CD4-positive, CD25-positive, alpha-beta regulatory T cell (primary cell): Measurements from ENCODE around the gene ZNF710. TPM values are rescaled to one million over a fixed set of nuclear protein-coding genes. Genes with fewer than 3 reads are reported as not detected.

Experiments
- ATAC-seq, 2 donors: fragments of 150-1000 bp; cut with Tn5 transposase; one replicate each; pipeline ENCODE4 v1.10.0; 2021; ENCODE audit warnings: low read depth in 2 of 2, moderate number of reproducible peaks in 2 of 2, moderate library complexity in 1 of 2
- DNase-seq, 3 donors: peaks; one replicate each; pipeline versions ENCODE4 v3.0.0 to v3.0.0-alpha.2; 2012 to 2022; ENCODE audit warnings: mixed read lengths in 1 of 3
- H3K27ac ChIP-seq: one replicate; pipeline ENCODE4 v1.7.0; 2013; ENCODE audit warnings: mild to moderate bottlenecking, low read length; ENCODE audit not compliant: insufficient read depth, poor library complexity, severe bottlenecking
- H3K27me3 ChIP-seq: one replicate; pipeline ENCODE4 v1.7.0; 2013; ENCODE audit warnings: low read length; ENCODE audit not compliant: control insufficient read depth, insufficient read depth
- H3K36me3 ChIP-seq: one replicate; pipeline ENCODE4 v1.7.0; 2013; ENCODE audit warnings: mild to moderate bottlenecking, low read length, moderate library complexity; ENCODE audit not compliant: control insufficient read depth, insufficient read depth
- H3K4me1 ChIP-seq: 2 replicates; pipeline ENCODE4 v1.7.0; 2013; ENCODE audit warnings: mild to moderate bottlenecking, low read length; ENCODE audit not compliant: insufficient read depth, control insufficient read depth, poor library complexity, severe bottlenecking
- H3K4me3 ChIP-seq: one replicate; pipeline ENCODE4 v1.7.0; 2013; ENCODE audit warnings: low read depth, mild to moderate bottlenecking, low read length, moderate library complexity
- H3K9me3 ChIP-seq, 2 experiments: 1 replicate in 1 of 2; 2 replicates in 1 of 2; pipeline ENCODE4 v1.7.0; 2013; ENCODE audit warnings: low read length in 2 of 2, mild to moderate bottlenecking in 1 of 2, moderate library complexity in 1 of 2; ENCODE audit not compliant: control insufficient read depth in 2 of 2
- H3K27ac Mint-ChIP-seq, 3 donors: one replicate each; pipeline ENCODE4 v1.8.0; 2020 to 2022; ENCODE audit warnings: mild to moderate bottlenecking in 3 of 3, mixed read lengths in 3 of 3, moderate library complexity in 2 of 3
- H3K27me3 Mint-ChIP-seq: one replicate; pipeline ENCODE4 v1.8.0; 2022; ENCODE audit warnings: mild to moderate bottlenecking, mixed read lengths
- H3K36me3 Mint-ChIP-seq: one replicate; pipeline ENCODE4 v1.8.0; 2020; ENCODE audit warnings: mixed read lengths
- H3K4me1 Mint-ChIP-seq, 4 donors: one replicate each; pipeline ENCODE4 v1.8.0; 2020 to 2022; ENCODE audit warnings: mixed read lengths in 4 of 4, mild to moderate bottlenecking in 1 of 4
- H3K4me3 Mint-ChIP-seq, 4 donors: one replicate each; pipeline ENCODE4 v1.8.0; 2020 to 2022; ENCODE audit warnings: mild to moderate bottlenecking in 4 of 4, mixed read lengths in 4 of 4, moderate library complexity in 3 of 4
- H3K9me3 Mint-ChIP-seq, 7 donors: one replicate each; pipeline ENCODE4 v1.8.0; 2020 to 2022; ENCODE audit warnings: mixed read lengths in 7 of 7, mild to moderate bottlenecking in 3 of 7, moderate library complexity in 2 of 7
- polyA plus RNA-seq, 4 donors: library from polyadenylated mRNA; unstranded; fragments of 300-500 nt; fragmentation: Illumina TruSeq; gene quantifications; one replicate each; pipeline ENCODE4 v1.2.3, GENCODE V29; 2021
- total RNA-seq: library from RNA; stranded (reverse); gene quantifications from one replicate; pipeline ENCODE4 v1.2.3, GENCODE V29; 2022

ZNF710 gene
- total and polyA plus RNA-seq, 5 donors from 2014 or later: 0.88 to 16.3 (median 2.1) TPM

- H3K4me3 Mint-ChIP-seq: peak overlapping the region; percentile 66 to 91 (median 85)
- H3K36me3 Mint-ChIP-seq: no peaks in the 10 kb centered on the region
- H3K4me1 Mint-ChIP-seq: peaks cover 11 to 82% (median 49%) of the 10 kb centered on the region in 4 donors
- no peaks in the 10 kb centered on the region for H3K9me3 ChIP-seq
- peak overlapping the region; percentile 96 for H3K27ac ChIP-seq
- peak overlapping the region; percentile 80 for H3K4me3 ChIP-seq
- H3K27me3 ChIP-seq: no peaks in the 10 kb centered on the region
- H3K4me1 ChIP-seq: peaks cover 70% of the 10 kb centered on the region
- peak in 2 of 3 donors; percentile 57 to 84 for DNase-seq
- H3K36me3 ChIP-seq: no peaks in the 10 kb centered on the region
- ATAC-seq: peak; percentile 26 to 35
- peaks cover 0 to 4% (median 0%) of the 10 kb centered on the region in 7 donors for H3K9me3 Mint-ChIP-seq
- H3K27ac Mint-ChIP-seq: peak overlapping the region; percentile 98 to 99 (median 99)
- H3K27me3 Mint-ChIP-seq: peaks cover 8% of the 10 kb centered on the region
Measured at GRCh38 chr15:90099072-90099867, 98.1 kb downstream of the ZNF710 start.

DNA sequence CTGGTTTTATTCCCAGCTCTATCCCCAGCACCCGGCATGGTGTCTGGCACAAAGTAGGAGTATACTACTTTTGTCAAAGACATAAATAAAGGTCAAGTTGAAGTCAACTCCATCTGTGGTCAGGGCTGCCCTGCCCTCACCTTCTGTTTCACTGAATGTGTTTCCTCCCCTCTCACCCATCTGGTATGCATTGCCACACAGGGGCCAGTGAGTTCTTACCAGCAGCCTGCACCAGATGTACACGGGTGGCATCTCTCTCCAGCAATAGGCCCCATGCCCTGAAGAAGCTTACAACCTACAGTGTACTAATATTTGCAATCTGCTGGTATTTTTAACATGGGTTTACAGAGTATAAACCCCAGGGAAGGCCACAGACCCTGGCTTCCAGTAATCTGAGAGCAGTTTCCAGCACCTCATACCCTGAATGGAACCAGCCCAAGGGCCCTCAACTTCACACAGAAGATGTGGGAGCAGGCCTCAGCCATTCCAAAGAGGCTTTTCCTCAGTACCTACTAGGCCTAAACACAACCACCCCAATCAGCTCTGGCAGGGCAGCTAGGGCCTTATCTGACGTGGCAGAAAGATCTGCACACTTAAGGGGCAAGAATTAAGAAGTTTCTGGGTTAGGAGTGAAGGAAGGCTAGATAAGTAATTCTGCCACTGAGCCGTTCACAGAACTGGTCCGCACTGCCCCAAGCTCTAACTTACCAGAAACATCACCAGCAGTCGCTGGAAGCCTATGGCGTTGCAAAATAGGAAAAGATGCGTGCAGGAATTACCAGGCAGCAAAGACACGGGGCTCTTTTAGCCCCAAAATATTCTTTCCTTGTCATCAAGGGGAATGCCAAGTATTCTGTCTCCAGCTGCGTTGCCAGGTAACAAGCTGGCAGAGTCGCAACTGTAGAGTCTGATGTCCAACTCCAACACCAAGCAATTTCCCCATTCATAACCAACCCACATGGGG lies 99.0 kb downstream of the ZNF710 start:
- Histone ChIP-seq H3K9me3 (no peaks in the 10 kb centered on the region), H3K4me1 (peaks cover 68% of the 10 kb centered on the region), H3K27me3 (no peaks in the 10 kb centered on the region), H3K36me3 (no peaks in the 10 kb centered on the region), H3K4me3 (peak overlapping the region; percentile 54), H3K27ac (peak overlapping the region; percentile 96)
- DNase-seq (peak in 1 of 3 donors; percentile 55), ATAC-seq (no peak)
- H3K4me3 Mint-ChIP-seq: peak overlapping the region; percentile 79 to 91 (median 90)
- H3K36me3 Mint-ChIP-seq: no peaks in the 10 kb centered on the region
- H3K27ac Mint-ChIP-seq: peak overlapping the region; percentile 98 to 99 (median 99)
- H3K4me1 Mint-ChIP-seq: peaks cover 11 to 75% (median 47%) of the 10 kb centered on the region in 4 donors
- peaks cover 0 to 4% (median 0%) of the 10 kb centered on the region in 7 donors for H3K9me3 Mint-ChIP-seq
- peaks cover 8% of the 10 kb centered on the region for H3K27me3 Mint-ChIP-seq

- Histone ChIP-seq H3K27ac (peak overlapping the region; percentile 96), H3K9me3 (no peaks in the 10 kb centered on the region), H3K36me3 (no peaks in the 10 kb centered on the region), H3K4me1 (peaks cover 58% of the 10 kb centered on the region), H3K27me3 (no peaks in the 10 kb centered on the region), H3K4me3 (peak overlapping the region; percentile 54)
- H3K36me3 Mint-ChIP-seq: no peaks in the 10 kb centered on the region
- H3K4me3 Mint-ChIP-seq: peak overlapping the region; percentile 79 to 91 (median 90)
- ATAC-seq (no peak), DNase-seq (peak; percentile 16 to 60 (median 34))
- H3K27ac Mint-ChIP-seq: peak overlapping the region; percentile 98 to 99 (median 99)
- H3K4me1 Mint-ChIP-seq: peaks cover 11 to 65% (median 38%) of the 10 kb centered on the region in 4 donors
- peaks cover 8% of the 10 kb centered on the region for H3K27me3 Mint-ChIP-seq
- H3K9me3 Mint-ChIP-seq: peaks cover 0 to 4% (median 0%) of the 10 kb centered on the region in 7 donors
Measured at GRCh38 chr15:90101130-90101968, 100.2 kb downstream of the ZNF710 start.

DNA sequence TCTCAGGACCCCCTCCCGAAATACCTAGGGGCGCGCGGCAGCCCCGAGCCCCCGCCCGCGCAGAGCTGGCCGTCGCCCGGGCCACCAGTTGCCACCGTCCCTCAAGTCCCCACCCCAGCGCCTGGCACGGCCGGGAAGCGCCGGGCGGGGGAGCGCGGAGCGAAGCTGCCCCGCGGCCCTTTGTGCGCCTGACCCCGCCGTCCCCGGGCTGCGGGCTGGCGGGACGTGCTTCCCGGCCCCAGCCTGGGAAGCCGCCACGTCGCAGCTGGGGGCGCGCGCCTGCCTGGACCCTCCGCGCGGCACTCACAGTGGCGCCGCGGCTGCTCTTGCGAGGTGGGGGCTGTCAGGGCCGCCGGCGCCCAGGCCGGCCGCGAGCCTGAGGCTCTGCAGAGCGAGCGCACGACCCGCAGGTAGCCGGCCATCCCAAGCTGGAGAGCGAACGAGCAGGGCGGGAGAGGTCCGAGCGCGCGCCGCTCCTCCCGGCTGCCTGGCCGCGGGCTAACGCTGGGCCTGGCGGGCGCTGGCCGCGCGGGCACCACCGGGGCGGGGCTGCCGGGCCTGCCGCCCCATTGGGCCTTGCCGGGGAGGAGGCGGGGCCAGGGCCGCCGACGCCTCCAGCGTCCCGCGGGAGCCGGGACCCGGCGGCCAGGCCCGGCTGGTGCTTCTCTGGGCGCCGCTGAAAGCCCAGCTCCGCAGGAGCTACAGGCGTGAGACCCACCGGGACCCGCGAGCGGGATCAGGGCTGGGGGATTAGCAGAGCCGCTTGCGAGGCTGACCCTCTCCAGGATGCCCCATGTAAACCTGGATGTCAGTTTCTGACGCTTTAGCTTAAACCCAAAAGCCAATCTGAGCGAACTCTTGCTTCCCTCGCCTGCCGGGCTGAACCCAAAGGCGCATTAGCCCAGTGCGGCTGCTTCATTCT lies 101.1 kb downstream of the ZNF710 start, which contains the start of gene IDH2:
Gene IDH2, minus strand, starts transcription at position 500 of the 922 bp plus-strand sequence. Its CDS starts 78 bp downstream, at position 422.
- peaks cover 50% of the 10 kb centered on the region for H3K4me1 ChIP-seq
- H3K27ac Mint-ChIP-seq: peak within 1 kb of the TSS; percentile 98 to 99 (median 99)

DNA sequence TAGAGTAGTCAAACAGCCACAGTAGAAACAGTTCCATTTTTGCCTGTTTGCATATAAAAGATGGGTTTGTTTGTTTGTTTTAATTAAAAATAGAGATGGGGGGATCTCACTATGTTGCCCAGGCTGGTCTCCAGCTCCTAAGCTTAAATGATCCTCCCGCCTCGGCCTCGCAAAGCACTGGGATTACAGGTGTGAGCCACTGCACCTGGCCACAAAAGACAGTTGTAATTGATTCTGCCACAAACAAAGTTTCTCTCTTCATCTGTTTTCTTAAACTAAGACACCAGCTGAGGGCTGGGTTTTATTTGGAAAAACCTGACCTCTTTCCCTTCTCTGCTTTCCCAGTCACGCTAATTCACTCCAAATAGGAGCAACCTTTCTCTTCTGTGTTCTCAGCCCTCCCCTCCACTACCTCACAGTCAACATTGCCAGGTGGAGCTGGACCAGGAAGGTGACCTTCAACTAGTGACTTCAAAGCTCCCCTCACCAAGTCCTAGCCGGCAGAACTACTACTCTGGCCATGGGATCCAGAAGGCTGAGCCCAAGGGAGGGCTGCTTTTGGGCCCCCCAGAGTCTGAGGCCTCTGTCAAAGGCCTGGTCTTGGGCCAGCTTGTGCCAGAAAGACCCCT lies 102.7 kb downstream of the ZNF710 start:
- peak overlapping the region; percentile 82 to 86 (median 84) for H3K4me3 Mint-ChIP-seq
- peaks cover 0 to 4% (median 0%) of the 10 kb centered on the region in 7 donors for H3K9me3 Mint-ChIP-seq

More for the DNA sequence above, 101.1 kb downstream of the ZNF710 start, which contains the start of gene IDH2:
- Histone ChIP-seq H3K4me3 (peak within 1 kb of the TSS; percentile 74), H3K27ac (peak within 1 kb of the TSS; percentile 96), H3K36me3 (no peaks in the 10 kb centered on the region), H3K9me3 (no peaks in the 10 kb centered on the region), H3K27me3 (no peaks in the 10 kb centered on the region)
- Mint-ChIP-seq H3K4me1 (peaks cover 10 to 56% (median 33%) of the 10 kb centered on the region in 4 donors), H3K27me3 (peaks cover 8% of the 10 kb centered on the region), H3K36me3 (no peaks in the 10 kb centered on the region), H3K9me3 (peaks cover 0 to 4% (median 0%) of the 10 kb centered on the region in 7 donors), H3K4me3 (peak within 1 kb of the TSS; percentile 85 to 91 (median 90))
- DNase-seq (peak; percentile 65 to 81 (median 73)), ATAC-seq (peak; percentile 74 to 76)

GRCh38 chr15:90104551-90104950 lies 103.4 kb downstream of the ZNF710 start:
- Mint-ChIP-seq H3K4me3 (peak overlapping the region in 1 of 4 donors; percentile 85), H3K4me1 (peaks cover 0 to 33% (median 15%) of the 10 kb centered on the region in 4 donors), H3K27me3 (peaks cover 8% of the 10 kb centered on the region), H3K27ac (peak overlapping the region in 1 of 3 donors; percentile 7), H3K9me3 (peaks cover 0 to 4% (median 0%) of the 10 kb centered on the region in 7 donors), H3K36me3 (no peaks in the 10 kb centered on the region)
- Histone ChIP-seq H3K4me3 (no peak overlapping the region), H3K27me3 (no peaks in the 10 kb centered on the region), H3K36me3 (no peaks in the 10 kb centered on the region), H3K4me1 (peaks cover 27% of the 10 kb centered on the region), H3K9me3 (no peaks in the 10 kb centered on the region), H3K27ac (no peak overlapping the region)
- ATAC-seq: no peak
- no peak for DNase-seq

More for the DNA sequence above, 102.7 kb downstream of the ZNF710 start:
- H3K9me3 ChIP-seq: no peaks in the 10 kb centered on the region
- Mint-ChIP-seq H3K4me1 (peaks cover 4 to 40% (median 22%) of the 10 kb centered on the region in 4 donors), H3K27me3 (peaks cover 8% of the 10 kb centered on the region), H3K36me3 (no peaks in the 10 kb centered on the region), H3K27ac (peak overlapping the region in 2 of 3 donors; percentile 79 to 83)
- no peak for ATAC-seq
- no peaks in the 10 kb centered on the region for H3K27me3 ChIP-seq
- no peak overlapping the region for H3K27ac ChIP-seq
- H3K4me3 ChIP-seq: no peak overlapping the region
- no peaks in the 10 kb centered on the region for H3K36me3 ChIP-seq
- H3K4me1 ChIP-seq: peaks cover 34% of the 10 kb centered on the region
- no peak for DNase-seq
